Keratinocyte (primary cell): Measurements from ENCODE around the gene ZDHHC4. TPM values are rescaled to one million over a fixed set of nuclear protein-coding genes. Genes with fewer than 3 reads are reported as not detected.

Experiments
- DNase-seq: peaks from one replicate; pipeline ENCODE4 v3.0.0-alpha.2; 2011; ENCODE audit warnings: low read depth, missing footprints, low spot score
- FAIRE-seq: peaks from 2 replicates; lab custom pipeline; 2011; peaks lifted over from hg19 to GRCh38; lab: Jason Lieb, UNC
- H2AFZ ChIP-seq: 2 replicates; pipeline ENCODE4 v1.6.0; 2012; ENCODE audit warnings: low read length, control low read depth, inconsistent platforms; ENCODE audit not compliant: control insufficient read depth
- H3K27ac ChIP-seq: 2 replicates; pipeline ENCODE4 v1.5.1; 2011; ENCODE audit warnings: low read length; ENCODE audit not compliant: control insufficient read depth, insufficient read depth
- H3K27me3 ChIP-seq: 3 replicates; pipeline ENCODE4 v1.6.0; 2011; ENCODE audit warnings: low read length; ENCODE audit not compliant: control insufficient read depth, insufficient read depth; ENCODE audit errors: extremely low read depth
- H3K36me3 ChIP-seq, 2 experiments: 2 replicates in 1 of 2; 3 replicates in 1 of 2; pipeline ENCODE4 v1.5.1; 2011; ENCODE audit warnings: low read length in 2 of 2, mild to moderate bottlenecking in 1 of 2; ENCODE audit not compliant: control insufficient read depth in 2 of 2, insufficient read depth in 2 of 2; ENCODE audit errors: extremely low read depth in 1 of 2
- H3K4me1 ChIP-seq: 3 replicates; pipeline ENCODE4 v1.5.1; 2011; ENCODE audit warnings: low read length; ENCODE audit not compliant: control insufficient read depth, insufficient read depth; ENCODE audit errors: extremely low read depth
- H3K4me2 ChIP-seq: 3 replicates; pipeline ENCODE4 v1.6.0; 2011; ENCODE audit warnings: low read depth, low read length; ENCODE audit not compliant: control insufficient read depth, insufficient read depth; ENCODE audit errors: extremely low read depth
- H3K4me3 ChIP-seq, 3 experiments: fragments of 200-600 bp in 1 of 3; sonication (generic) in 1 of 3; 2 replicates in 2 of 3; 3 replicates in 1 of 3; pipeline ENCODE4 v1.5.1; 2011 to 2016; ENCODE audit warnings: low read length in 3 of 3, mild to moderate bottlenecking in 3 of 3, control low read depth in 2 of 3, inconsistent platforms in 1 of 3, low read depth in 1 of 3, mixed read lengths in 1 of 3, mixed run types in 1 of 3, moderate library complexity in 1 of 3; ENCODE audit not compliant: control insufficient read depth in 2 of 3, insufficient read depth in 2 of 3; ENCODE audit errors: extremely low read depth in 1 of 3
- H3K79me2 ChIP-seq: 2 replicates; pipeline ENCODE4 v1.6.0; 2012; ENCODE audit warnings: low read length; ENCODE audit not compliant: control insufficient read depth, insufficient read depth
- H3K9ac ChIP-seq: 3 replicates; pipeline ENCODE4 v1.6.0; 2011; ENCODE audit warnings: low read length; ENCODE audit not compliant: control insufficient read depth, insufficient read depth; ENCODE audit errors: extremely low read depth
- H3K9me1 ChIP-seq: 3 replicates; pipeline ENCODE4 v1.6.0; 2011; ENCODE audit warnings: low read length; ENCODE audit not compliant: control insufficient read depth, insufficient read depth; ENCODE audit errors: extremely low read depth
- H3K9me3 ChIP-seq: 2 replicates; pipeline ENCODE4 v1.5.1; 2012; ENCODE audit warnings: low read depth, low read length; ENCODE audit not compliant: control insufficient read depth
- H4K20me1 ChIP-seq: 3 replicates; pipeline ENCODE4 v1.6.0; 2011; ENCODE audit warnings: low read length; ENCODE audit not compliant: control insufficient read depth, insufficient read depth; ENCODE audit errors: extremely low read depth
- EZH2 ChIP-seq: IDR thresholded peaks from one replicate; pipeline ENCODE4 v1.6.1; 2012; ENCODE audit warnings: inconsistent platforms, mild to moderate bottlenecking, low read length, moderate library complexity
- dilution Hi-C: fragments of 300-500 bp; cut with MboI; formaldehyde crosslinking; loops from one replicate; pipeline ENCODE4 v1.7.0; 2020; ENCODE audit warnings: low sequenced_read_pairs; ENCODE audit not compliant: extremely low pct_ligation_motif_present
- polyA plus RNA-seq, 5 experiments: library from polyadenylated mRNA; depleted of rRNA in 3 of 5; stranded (reverse) in 3 of 5; stranded (forward) in 1 of 5; unstranded in 1 of 5; fragments of >200 nt; gene quantifications; 1 replicate in 1 of 5; 2 replicates in 3 of 5; 3 replicates in 1 of 5; pipeline versions ENCODE4 v1.2.1 to v1.2.3, GENCODE V29; 2011 to 2012; ENCODE audit warnings: missing spikeins in 2 of 5, low read depth in 1 of 5, low replicate concordance in 1 of 5
- TF ChIP-seq, protein P1 (sequence below), 3 experiments: IDR thresholded peaks in 1 of 3; conservative IDR thresholded peaks in 1 of 3; optimal IDR thresholded peaks in 1 of 3; 2 replicates in 2 of 3; 3 replicates in 1 of 3; pipeline versions ENCODE3 to v1.5.1; 2011; ENCODE audit warnings: low read length in 3 of 3, mild to moderate bottlenecking in 3 of 3, moderate library complexity in 2 of 3, control low read depth in 1 of 3, inconsistent platforms in 1 of 3; ENCODE audit not compliant: insufficient read depth in 2 of 3; ENCODE audit errors: extremely low read depth in 1 of 3

Gene ZDHHC4
- polyA plus RNA-seq, 1 donor (not counting 4 experiments of a cell fraction or from before 2014, with no cell fraction given): 50.7 TPM

DNA sequence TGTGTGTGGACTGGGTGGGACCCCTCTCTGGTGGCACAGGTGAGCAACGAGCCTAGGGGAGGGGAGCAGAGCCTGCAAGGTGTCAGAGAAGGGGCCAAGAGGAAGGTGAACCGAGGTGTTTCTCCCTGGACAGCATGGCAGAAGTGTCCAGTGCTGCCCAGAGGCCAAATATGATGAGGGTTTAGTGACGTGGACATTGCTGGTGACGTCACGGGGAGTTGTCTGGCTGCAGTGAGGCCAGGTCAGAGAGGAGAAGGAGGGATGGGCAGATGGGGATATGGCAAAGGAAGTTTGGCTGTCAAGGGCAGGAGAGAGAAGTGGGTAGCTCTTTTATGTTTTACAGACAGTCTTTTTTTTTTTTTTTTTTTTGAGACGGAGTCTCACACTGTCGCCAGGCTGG is 35.6 kb downstream of the ZDHHC4 start:
- no peak overlapping the region for H3K27ac ChIP-seq
- H4K20me1 ChIP-seq: no peaks in the 10 kb centered on the region
- peaks cover 39% of the 10 kb centered on the region for H3K27me3 ChIP-seq
- dilution Hi-C loops: no loop called here
- H2AFZ ChIP-seq: no peak overlapping the region
- FAIRE-seq (no peak), DNase-seq (no peak)
- H3K4me1 ChIP-seq: no peaks in the 10 kb centered on the region
- H3K4me2 ChIP-seq: no peak overlapping the region
- H3K79me2 ChIP-seq: no peaks in the 10 kb centered on the region
- H3K9ac ChIP-seq: no peak overlapping the region
- H3K9me3 ChIP-seq: no peaks in the 10 kb centered on the region
- no peaks in the 10 kb centered on the region for H3K36me3 ChIP-seq
- H3K9me1 ChIP-seq: no peaks in the 10 kb centered on the region
- TF ChIP-seq EZH2: no peak
- TF ChIP-seq, protein P1, sequence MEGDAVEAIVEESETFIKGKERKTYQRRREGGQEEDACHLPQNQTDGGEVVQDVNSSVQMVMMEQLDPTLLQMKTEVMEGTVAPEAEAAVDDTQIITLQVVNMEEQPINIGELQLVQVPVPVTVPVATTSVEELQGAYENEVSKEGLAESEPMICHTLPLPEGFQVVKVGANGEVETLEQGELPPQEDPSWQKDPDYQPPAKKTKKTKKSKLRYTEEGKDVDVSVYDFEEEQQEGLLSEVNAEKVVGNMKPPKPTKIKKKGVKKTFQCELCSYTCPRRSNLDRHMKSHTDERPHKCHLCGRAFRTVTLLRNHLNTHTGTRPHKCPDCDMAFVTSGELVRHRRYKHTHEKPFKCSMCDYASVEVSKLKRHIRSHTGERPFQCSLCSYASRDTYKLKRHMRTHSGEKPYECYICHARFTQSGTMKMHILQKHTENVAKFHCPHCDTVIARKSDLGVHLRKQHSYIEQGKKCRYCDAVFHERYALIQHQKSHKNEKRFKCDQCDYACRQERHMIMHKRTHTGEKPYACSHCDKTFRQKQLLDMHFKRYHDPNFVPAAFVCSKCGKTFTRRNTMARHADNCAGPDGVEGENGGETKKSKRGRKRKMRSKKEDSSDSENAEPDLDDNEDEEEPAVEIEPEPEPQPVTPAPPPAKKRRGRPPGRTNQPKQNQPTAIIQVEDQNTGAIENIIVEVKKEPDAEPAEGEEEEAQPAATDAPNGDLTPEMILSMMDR (optimal IDR thresholded peaks at IDR 0.05 in 1 of 3, IDR thresholded peaks at IDR 0.05 in 1 of 3, conservative IDR thresholded peaks at IDR 0.05 in 1 of 3; ENCODE audit: extremely low read depth in 1 of 3, insufficient read depth in 2 of 3, low read length in 3 of 3): no peak
- no peak overlapping the region for H3K4me3 ChIP-seq

DNA sequence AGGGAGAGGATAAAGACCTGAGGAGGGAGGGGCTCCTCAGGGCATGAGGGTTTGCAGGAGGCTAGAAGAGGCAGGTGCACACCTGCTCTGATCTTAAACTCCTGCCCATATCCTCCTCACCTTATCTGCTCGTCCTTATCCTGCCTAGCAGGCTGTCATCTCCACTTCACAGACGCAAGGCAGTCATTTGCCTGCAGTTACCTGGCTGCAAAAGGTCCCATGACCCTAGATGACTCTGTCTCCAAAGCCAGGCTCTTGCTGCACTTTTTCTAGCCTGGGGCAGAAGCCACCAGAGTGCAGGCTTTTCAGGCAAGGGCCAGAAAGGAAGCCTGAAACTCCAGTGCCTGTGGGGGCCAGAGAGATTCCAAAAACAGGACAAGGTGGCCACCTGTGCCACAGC is 36.5 kb downstream of the ZDHHC4 start:
- TF ChIP-seq, protein P1 (optimal IDR thresholded peaks at IDR 0.05 in 1 of 3, IDR thresholded peaks at IDR 0.05 in 1 of 3, conservative IDR thresholded peaks at IDR 0.05 in 1 of 3; ENCODE audit: extremely low read depth in 1 of 3, insufficient read depth in 2 of 3, low read length in 3 of 3): no peak
- TF ChIP-seq EZH2: no peak
- no peaks in the 10 kb centered on the region for H3K4me1 ChIP-seq
- peaks cover 40% of the 10 kb centered on the region for H3K27me3 ChIP-seq
- FAIRE-seq: no peak
- no peaks in the 10 kb centered on the region for H4K20me1 ChIP-seq
- H3K9me1 ChIP-seq: no peaks in the 10 kb centered on the region
- no peak overlapping the region for H3K9ac ChIP-seq
- no peaks in the 10 kb centered on the region for H3K9me3 ChIP-seq
- H3K27ac ChIP-seq: no peak overlapping the region
- H3K4me3 ChIP-seq: no peak overlapping the region
- DNase-seq: no peak
- H3K36me3 ChIP-seq: no peaks in the 10 kb centered on the region
- no peaks in the 10 kb centered on the region for H3K79me2 ChIP-seq
- dilution Hi-C loops: no loop called here
- H3K4me2 ChIP-seq: no peak overlapping the region
- no peak overlapping the region for H2AFZ ChIP-seq
